HEK293 (cell line): Measurements from ENCODE around the gene HYKK.

ENCODE experiments used
- CTCF ChIA-PET: fragments of 350-600 bp; formaldehyde crosslinking; extraction: SDS; loops from one replicate; lab custom pipeline; 2021; ENCODE audit warnings: antibody characterized with exemption; lab: Yijun Ruan, JAX
- POLR2A ChIA-PET: fragments of 300-600 bp; formaldehyde crosslinking; extraction: SDS; loops from one replicate; lab custom pipeline; 2020; ENCODE audit warnings: antibody characterized with exemption, inconsistent platforms; lab: Yijun Ruan, JAX
- H3K27ac ChIP-seq: fragments of 200-500 bp; sonication (Bioruptor generic); 2 replicates; pipeline ENCODE4 v1.5.1; 2014; ENCODE audit warnings: low read depth, low read length, control low read depth, inconsistent platforms; ENCODE audit errors: extremely low read depth
- H3K36me3 ChIP-seq, 2 experiments: fragments of 200-500 bp in 1 of 2; sonication (Bioruptor generic) in 1 of 2; 1 replicate in 1 of 2; 2 replicates in 1 of 2; pipeline ENCODE4 v1.5.1; 2014 to 2017; ENCODE audit warnings: inconsistent platforms in 2 of 2, low read length in 2 of 2; ENCODE audit not compliant: control insufficient read depth in 2 of 2, insufficient read depth in 1 of 2
- H3K4me1 ChIP-seq: fragments of 200-500 bp; sonication (Bioruptor generic); 2 replicates; pipeline ENCODE4 v1.5.1; 2014; ENCODE audit warnings: mild to moderate bottlenecking, low read length, inconsistent platforms; ENCODE audit not compliant: control insufficient read depth, insufficient read depth
- H3K4me3 ChIP-seq: 2 replicates; pipeline ENCODE4 v1.5.1; 2011; ENCODE audit warnings: low read depth, mild to moderate bottlenecking, control low read depth, low read length, moderate library complexity
- H3K9me3 ChIP-seq: fragments of 200-500 bp; sonication (Bioruptor generic); 2 replicates; pipeline ENCODE4 v1.5.1; 2014; ENCODE audit warnings: low read depth, low read length, inconsistent platforms; ENCODE audit not compliant: control insufficient read depth, insufficient read depth
- AEBP2 ChIP-seq: fragments of 450-650 bp; formaldehyde crosslinking; IDR thresholded peaks from 2 replicates; pipeline ENCODE4 v1.5.1; 2016; ENCODE audit warnings: missing biosample characterization, missing genetic modification characterization, borderline replicate concordance
- ELK4 ChIP-seq: IDR thresholded peaks from 2 replicates; pipeline ENCODE4 v1.6.1; 2011; ENCODE audit warnings: mild to moderate bottlenecking, low read depth, low read length, borderline replicate concordance
- FEZF1 ChIP-seq: fragments of 450-650 bp; formaldehyde crosslinking; IDR thresholded peaks from 2 replicates; pipeline ENCODE4 v1.5.1; 2016; ENCODE audit warnings: missing biosample characterization, missing genetic modification characterization
- HOXC10 ChIP-seq: sonication (generic); formaldehyde crosslinking; IDR thresholded peaks from 2 replicates; pipeline ENCODE4 v1.8.1; 2023; ENCODE audit warnings: mild to moderate bottlenecking, missing genetic modification reagents
- HOXD13 ChIP-seq: sonication (generic); formaldehyde crosslinking; IDR thresholded peaks from 2 replicates; pipeline ENCODE4 v1.8.0; 2022; ENCODE audit warnings: missing genetic modification reagents, borderline replicate concordance
- KLF16 ChIP-seq: fragments of 450-650 bp; formaldehyde crosslinking; IDR thresholded peaks from 2 replicates; pipeline ENCODE4 v1.5.1; 2017; ENCODE audit warnings: missing biosample characterization, missing genetic modification characterization
- RBAK ChIP-seq: fragments of 450-650 bp; formaldehyde crosslinking; IDR thresholded peaks from 2 replicates; pipeline ENCODE4 v1.5.1; 2016; ENCODE audit warnings: missing biosample characterization, missing genetic modification characterization
- SETDB1 ChIP-seq: IDR thresholded peaks from one replicate; pipeline ENCODE4 v1.6.1; 2017; ENCODE audit warnings: mild to moderate bottlenecking, low read length, moderate library complexity, mixed read lengths; ENCODE audit not compliant: insufficient read length
- ZBTB17 ChIP-seq: fragments of 450-650 bp; formaldehyde crosslinking; IDR thresholded peaks from 2 replicates; pipeline ENCODE4 v1.5.1; 2016; ENCODE audit warnings: missing biosample characterization, missing genetic modification characterization
- ZBTB6 ChIP-seq: fragments of 450-650 bp; formaldehyde crosslinking; IDR thresholded peaks from 2 replicates; pipeline ENCODE4 v1.5.1; 2017; ENCODE audit warnings: missing biosample characterization, missing genetic modification characterization
- ZNF112 ChIP-seq: fragments of 450-650 bp; formaldehyde crosslinking; IDR thresholded peaks from 2 replicates; pipeline ENCODE4 v1.5.0; 2017; ENCODE audit warnings: missing biosample characterization, missing genetic modification characterization
- ZNF157 ChIP-seq: fragments of 450-650 bp; formaldehyde crosslinking; IDR thresholded peaks from 2 replicates; pipeline ENCODE4 v1.5.1; 2016; ENCODE audit warnings: missing biosample characterization, missing genetic modification characterization
- ZNF16 ChIP-seq: fragments of 450-650 bp; formaldehyde crosslinking; IDR thresholded peaks from 2 replicates; pipeline ENCODE4 v1.5.1; 2016; ENCODE audit warnings: low read depth, missing biosample characterization, missing genetic modification characterization
- ZNF18 ChIP-seq: fragments of 450-650 bp; formaldehyde crosslinking; IDR thresholded peaks from 2 replicates; pipeline ENCODE4 v1.5.1; 2016; ENCODE audit warnings: missing biosample characterization, missing genetic modification characterization
- ZNF202 ChIP-seq: fragments of 450-650 bp; formaldehyde crosslinking; IDR thresholded peaks from 2 replicates; pipeline ENCODE4 v1.5.1; 2016; ENCODE audit warnings: missing biosample characterization, missing genetic modification characterization, borderline replicate concordance
- ZNF223 ChIP-seq: fragments of 450-650 bp; formaldehyde crosslinking; IDR thresholded peaks from 2 replicates; pipeline ENCODE4 v1.5.1; 2016; ENCODE audit warnings: missing biosample characterization, missing genetic modification characterization
- ZNF248 ChIP-seq: fragments of 450-650 bp; formaldehyde crosslinking; IDR thresholded peaks from 2 replicates; pipeline ENCODE4 v1.5.1; 2017; ENCODE audit warnings: missing biosample characterization, missing genetic modification characterization
- ZNF274 ChIP-seq, 2 experiments: fragments of 200-500 bp in 1 of 2; fragments of 450-650 bp in 1 of 2; sonication (Bioruptor generic) in 1 of 2; formaldehyde crosslinking in 1 of 2; IDR thresholded peaks; 2 replicates each; pipeline versions ENCODE4 v1.5.1 to v1.6.1; 2014 to 2016; ENCODE audit warnings: borderline replicate concordance in 1 of 2, inconsistent platforms in 1 of 2, low read length in 1 of 2, missing biosample characterization in 1 of 2, missing genetic modification characterization in 1 of 2
- ZNF37A ChIP-seq: fragments of 450-650 bp; IDR thresholded peaks from 2 replicates; pipeline ENCODE4 v1.5.1; 2018; ENCODE audit warnings: missing biosample characterization, missing genetic modification characterization
- ZNF398 ChIP-seq: fragments of 450-650 bp; formaldehyde crosslinking; IDR thresholded peaks from 2 replicates; pipeline ENCODE4 v1.5.1; 2017; ENCODE audit warnings: missing biosample characterization, missing genetic modification characterization
- ZNF416 ChIP-seq: fragments of 450-650 bp; formaldehyde crosslinking; IDR thresholded peaks from 2 replicates; pipeline ENCODE4 v1.5.1; 2016; ENCODE audit warnings: missing biosample characterization, missing genetic modification characterization
- ZNF433 ChIP-seq: fragments of 450-650 bp; formaldehyde crosslinking; IDR thresholded peaks from 2 replicates; pipeline ENCODE4 v1.5.1; 2016; ENCODE audit warnings: missing biosample characterization, missing genetic modification characterization, low read depth
- ZNF513 ChIP-seq: fragments of 450-650 bp; IDR thresholded peaks from 2 replicates; pipeline ENCODE4 v1.5.1; 2018; ENCODE audit warnings: missing biosample characterization, missing genetic modification characterization
- ZNF558 ChIP-seq: fragments of 450-650 bp; formaldehyde crosslinking; IDR thresholded peaks from 2 replicates; pipeline ENCODE4 v1.5.1; 2016; ENCODE audit warnings: missing biosample characterization, missing genetic modification characterization
- ZNF610 ChIP-seq: fragments of 450-650 bp; formaldehyde crosslinking; IDR thresholded peaks from 2 replicates; pipeline ENCODE4 v1.5.1; 2016; ENCODE audit warnings: missing biosample characterization, missing genetic modification characterization, borderline replicate concordance
- ZNF623 ChIP-seq: fragments of 450-650 bp; formaldehyde crosslinking; IDR thresholded peaks from 2 replicates; pipeline ENCODE4 v1.5.1; 2016; ENCODE audit warnings: missing biosample characterization, missing genetic modification characterization
- ZNF658 ChIP-seq: fragments of 450-650 bp; formaldehyde crosslinking; IDR thresholded peaks from 2 replicates; pipeline ENCODE4; 2016; ENCODE audit warnings: missing biosample characterization, missing genetic modification characterization

The HYKK gene

GRCh38 chr15:78550815-78551214 lies 43.4 kb downstream of the HYKK start:
- POLR2A ChIA-PET = interaction anchor here (0.6 to 3.3 kb wide), 3 partner anchors 10 to 112 kb away, joined by 3 to 23 read pairs (median 20); partner anchors contain the start of genes CHRNA5 and PSMA4
- CTCF ChIA-PET = no interaction called here
- H3K9me3 ChIP-seq = no peaks in the 10 kb centered on the region
- H3K4me3 ChIP-seq = no peak overlapping the region
- H3K27ac ChIP-seq = no peak overlapping the region
- peaks cover 46 to 55% of the 10 kb centered on the region in 2 experiments for H3K36me3 ChIP-seq
- H3K4me1 ChIP-seq = no peaks in the 10 kb centered on the region
- no peak for TF ChIP-seq ZNF223
- no peak for TF ChIP-seq ZBTB6 (tag by site-specific recombination)
- no peak for TF ChIP-seq ZNF112 (tag by site-specific recombination)
- TF ChIP-seq ELK4 = no peak
- TF ChIP-seq AEBP2 (tag by site-specific recombination) = no peak
- TF ChIP-seq FEZF1 (tag by site-specific recombination) = no peak
- TF ChIP-seq ZNF37A (tag by site-specific recombination) = no peak
- no peak for TF ChIP-seq ZNF202 (tag by site-specific recombination)
- TF ChIP-seq ZNF623 = no peak
- TF ChIP-seq SETDB1 = no peak
- TF ChIP-seq HOXD13 (CRISPR knock-in tag) = no peak
- TF ChIP-seq RBAK (tag by site-specific recombination) = no peak
- no peak for TF ChIP-seq ZNF248 (tag by site-specific recombination)
- TF ChIP-seq ZNF513 (tag by site-specific recombination) = no peak
- TF ChIP-seq ZNF16 (tag by site-specific recombination) = no peak
- TF ChIP-seq ZNF157 = no peak
- TF ChIP-seq, all 188 proteins: peak for 0

- H3K4me3 ChIP-seq = no peak overlapping the region
- no peak overlapping the region for H3K27ac ChIP-seq
- ChIA-PET POLR2A (interaction anchor here (2.3 to 2.5 kb wide), 2 partner anchors 12 to 13 kb away, joined by 7 to 25 read pairs; partner anchors contain the start of genes CHRNA5 and PSMA4), CTCF (interaction anchor here (0.5 to 0.9 kb wide), 4 partner anchors 63 to 593 kb away, joined by 3 read pairs; no protein-coding TSS in a partner anchor)
- H3K9me3 ChIP-seq = no peaks in the 10 kb centered on the region
- no peaks in the 10 kb centered on the region for H3K4me1 ChIP-seq
- H3K36me3 ChIP-seq = peaks cover 35 to 44% of the 10 kb centered on the region in 2 experiments
- no peak for TF ChIP-seq KLF16 (tag by site-specific recombination)
- TF ChIP-seq ZNF248 (tag by site-specific recombination) = no peak
- no peak for TF ChIP-seq ZNF398 (tag by site-specific recombination)
- TF ChIP-seq ZNF433 (tag by site-specific recombination) = no peak
- TF ChIP-seq ZBTB17 = no peak
- no peak for TF ChIP-seq SETDB1
- TF ChIP-seq FEZF1 (tag by site-specific recombination) = no peak
- no peak for TF ChIP-seq ZNF18 (tag by site-specific recombination)
- no peak for TF ChIP-seq ZNF558
- TF ChIP-seq ZNF658 (tag by site-specific recombination) = no peak
- no peak for TF ChIP-seq ZNF416
- no peak for TF ChIP-seq HOXC10 (CRISPR knock-in tag)
- TF ChIP-seq ZNF274 (IDR thresholded peaks at IDR 0.05; ENCODE audit: low read length) = no peak
- no peak for TF ChIP-seq ZNF274 (tag by site-specific recombination; IDR thresholded peaks at IDR 0.05; ENCODE audit: borderline replicate concordance)
- TF ChIP-seq ZNF610 (tag by site-specific recombination) = no peak
Observed at GRCh38 chr15:78551902-78552301, 44.5 kb downstream of the HYKK start.
